Esophagus (tissue), 2 donors: ENCODE results near the gene ARMC9. TPM values are rescaled to one million over a fixed set of nuclear protein-coding genes. Genes with fewer than 3 reads are reported as not detected.

Experiments used
- H3K27ac ChIP-seq, 2 donors: one replicate each; pipeline ENCODE4 v1.5.1; 2013; ENCODE audit warnings: low read depth in 2 of 2, mild to moderate bottlenecking in 2 of 2, inconsistent platforms in 1 of 2, low read length in 1 of 2, moderate library complexity in 1 of 2
- H3K27me3 ChIP-seq, 2 donors: one replicate each; pipeline ENCODE4 v1.6.1; 2013; ENCODE audit warnings: low read length in 2 of 2, control low read depth in 1 of 2, mild to moderate bottlenecking in 1 of 2; ENCODE audit not compliant: insufficient read depth in 2 of 2, control insufficient read depth in 1 of 2
- H3K36me3 ChIP-seq, 2 donors: one replicate each; pipeline ENCODE4 v1.6.1; 2013; ENCODE audit warnings: low read length in 1 of 2; ENCODE audit not compliant: control insufficient read depth in 2 of 2, insufficient read depth in 2 of 2
- H3K4me1 ChIP-seq, 2 donors: one replicate each; pipeline ENCODE4 v1.6.1; 2013; ENCODE audit warnings: low read length in 1 of 2; ENCODE audit not compliant: control insufficient read depth in 2 of 2, insufficient read depth in 2 of 2
- H3K4me3 ChIP-seq, 2 donors: one replicate each; pipeline ENCODE4 v1.5.1; 2013; ENCODE audit warnings: low read length in 2 of 2, mild to moderate bottlenecking in 2 of 2, low read depth in 1 of 2, moderate library complexity in 1 of 2
- H3K9me3 ChIP-seq, 2 donors: one replicate each; pipeline ENCODE4 v1.6.1; 2013; ENCODE audit warnings: mild to moderate bottlenecking in 2 of 2, low read depth in 1 of 2, low read length in 1 of 2, moderate library complexity in 1 of 2; ENCODE audit not compliant: control insufficient read depth in 2 of 2, insufficient read depth in 1 of 2
- WGBS, 2 donors: extraction: QIAGEN DNeasy Blood & Tissue Kit; methylation state at CpG; one replicate each; pipeline ENCODE4 v1.1.7; 2013; 5-methylcytosine and 5-hydroxymethylcytosine counted together
- polyA plus RNA-seq, 2 donors: library from polyadenylated mRNA; stranded (reverse); fragments of 200-250 nt; gene quantifications; one replicate each; pipeline ENCODE4 v1.2.3, GENCODE V29; 2013
- donor health status: healthy with polysubstance abuse.
- donor health status: Bipolar disorder and iron deficiency.

Gene ARMC9
- 1 to 10 TPM; 2.9 to 3.6 TPM for polyA plus RNA-seq

DNA sequence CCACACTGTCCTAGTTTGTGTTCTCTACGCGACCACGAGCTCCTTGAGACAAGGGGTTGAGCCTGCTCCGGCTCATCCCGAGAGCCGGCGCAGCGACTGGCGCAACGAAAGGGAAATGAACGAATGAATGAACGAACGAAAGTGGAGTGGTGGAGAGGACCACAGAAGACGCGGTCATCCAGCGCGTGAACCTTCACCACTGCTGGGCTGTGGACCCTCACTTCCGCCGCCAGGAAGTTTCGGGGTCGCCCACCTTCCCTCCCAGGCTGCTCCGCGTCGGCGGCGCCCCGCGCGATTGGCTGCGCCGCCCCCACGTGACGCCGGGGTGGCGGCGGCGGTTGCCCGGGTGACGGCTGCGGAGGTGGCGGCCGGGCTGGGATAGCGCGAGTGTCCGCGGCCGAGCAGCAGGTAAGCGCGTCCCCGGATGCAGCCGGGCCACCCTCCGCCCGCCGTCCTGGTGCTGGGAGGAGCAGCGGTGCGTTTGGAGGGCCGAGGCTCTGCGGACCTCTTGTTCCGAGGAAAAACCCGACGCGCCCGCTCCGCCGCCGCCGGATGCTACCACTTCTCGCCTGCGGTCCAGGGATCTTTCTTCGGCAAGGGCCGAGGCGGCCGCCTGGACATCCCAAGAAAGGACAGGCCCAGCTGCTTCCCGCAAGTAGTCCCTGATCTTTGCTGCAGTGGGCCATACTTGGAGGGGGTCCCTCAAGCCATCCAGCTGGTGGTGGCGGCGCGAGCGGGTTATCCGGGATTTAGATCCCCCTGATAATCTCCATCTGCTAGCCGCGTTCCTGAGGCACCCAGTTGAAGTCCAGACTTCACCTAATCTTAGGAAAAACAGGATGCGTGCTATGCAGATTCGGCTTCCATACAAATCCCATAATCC, at the start of gene ARMC9:
Gene ARMC9 (plus strand): TSS at position 341 of the 883 bp plus-strand sequence. CDS start 7,608 bp downstream, outside the sequence.
- H3K4me3 ChIP-seq, result peak within 1 kb of the TSS; percentile 83 to 98
- H3K27ac ChIP-seq, result peak within 1 kb of the TSS; percentile 44 to 76
- WGBS, 2 donors, result 1% methylated on average over 75 to 83 of the region's 83 CpGs
- no peaks in the 10 kb centered on the region for H3K27me3 ChIP-seq
- no peaks in the 10 kb centered on the region for H3K9me3 ChIP-seq
- H3K36me3 ChIP-seq, result no peaks in the 10 kb centered on the region
- peaks cover 3 to 6% of the 10 kb centered on the region in 2 donors for H3K4me1 ChIP-seq

GRCh38 chr2:231152800-231153557, 45.5 kb upstream of the ARMC9 start:
- Histone ChIP-seq H3K4me1 (no peaks in the 10 kb centered on the region), H3K27me3 (no peaks in the 10 kb centered on the region), H3K27ac (no peak overlapping the region), H3K36me3 (peaks cover 0 to 4% of the 10 kb centered on the region in 2 donors), H3K4me3 (no peak overlapping the region), H3K9me3 (no peaks in the 10 kb centered on the region)
- 91 to 96% methylated on average over 8 of the region's 8 CpGs for WGBS, 2 donors

DNA sequence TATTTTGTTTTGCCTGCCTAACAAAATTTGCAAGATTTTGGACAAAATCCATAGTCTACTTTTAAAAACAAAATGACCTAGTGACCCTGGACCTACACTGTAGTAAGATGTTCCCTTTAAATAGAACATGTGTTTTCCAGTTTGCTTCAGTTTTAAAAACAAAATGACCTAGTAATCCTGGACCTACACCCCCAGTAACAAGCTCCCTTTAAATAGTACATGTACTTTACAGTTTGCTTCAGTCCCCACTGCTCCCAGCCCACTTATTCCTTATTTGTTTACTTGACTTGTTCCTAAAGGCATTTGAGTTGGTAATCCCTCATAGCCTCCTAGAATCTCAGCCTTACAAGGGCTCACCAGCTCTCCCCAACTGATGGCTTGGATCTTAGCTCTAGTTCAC, 39.1 kb upstream of the ARMC9 start:
- Histone ChIP-seq H3K36me3 (peaks cover 0 to 3% of the 10 kb centered on the region in 2 donors), H3K4me3 (no peak overlapping the region), H3K27ac (no peak overlapping the region), H3K4me1 (no peaks in the 10 kb centered on the region), H3K27me3 (no peaks in the 10 kb centered on the region), H3K9me3 (no peaks in the 10 kb centered on the region)

- 96% methylated on average over 5 of the region's 5 CpGs for WGBS, 2 donors
- H3K27me3 ChIP-seq, result no peaks in the 10 kb centered on the region
- no peak overlapping the region for H3K27ac ChIP-seq
- H3K9me3 ChIP-seq, result no peaks in the 10 kb centered on the region
- no peaks in the 10 kb centered on the region for H3K36me3 ChIP-seq
- H3K4me3 ChIP-seq, result no peak overlapping the region
- H3K4me1 ChIP-seq, result no peaks in the 10 kb centered on the region
Measured at GRCh38 chr2:231160701-231161100, 37.7 kb upstream of the ARMC9 start.

DNA sequence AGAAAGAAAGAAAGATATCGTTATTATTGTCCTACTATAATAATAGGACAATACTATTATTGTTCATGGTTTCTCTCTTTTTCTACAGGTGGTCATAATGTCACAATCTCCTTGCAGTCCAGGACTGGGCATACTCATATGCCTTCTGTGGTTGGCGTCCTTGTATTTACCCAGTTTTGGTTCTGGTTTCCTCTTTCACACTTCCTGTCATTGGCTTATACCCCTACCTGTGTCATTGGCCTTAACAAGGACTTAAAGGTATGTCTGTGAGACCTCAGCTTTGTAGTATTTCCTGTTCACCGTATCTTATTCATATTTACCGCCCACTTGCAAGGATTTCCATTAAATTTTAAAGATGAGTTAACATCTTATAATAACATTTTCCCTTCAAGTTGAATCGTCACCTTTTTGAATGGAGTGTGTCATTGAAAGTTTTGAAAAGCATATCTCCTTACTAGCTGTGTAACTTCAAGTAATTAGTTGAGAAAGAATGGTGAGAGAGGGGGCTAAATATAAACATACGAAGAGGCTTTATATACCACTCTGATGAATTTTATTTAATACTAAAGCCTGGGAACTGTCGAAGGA, 37.1 kb upstream of the ARMC9 start:
- Histone ChIP-seq H3K27me3 (no peaks in the 10 kb centered on the region), H3K4me1 (no peaks in the 10 kb centered on the region), H3K27ac (peak overlapping the region in 1 of 2 donors; percentile 16), H3K4me3 (no peak overlapping the region), H3K9me3 (no peaks in the 10 kb centered on the region), H3K36me3 (no peaks in the 10 kb centered on the region)
- WGBS, 2 donors, result 75 to 77% methylated on average over 7 of the region's 7 CpGs

DNA sequence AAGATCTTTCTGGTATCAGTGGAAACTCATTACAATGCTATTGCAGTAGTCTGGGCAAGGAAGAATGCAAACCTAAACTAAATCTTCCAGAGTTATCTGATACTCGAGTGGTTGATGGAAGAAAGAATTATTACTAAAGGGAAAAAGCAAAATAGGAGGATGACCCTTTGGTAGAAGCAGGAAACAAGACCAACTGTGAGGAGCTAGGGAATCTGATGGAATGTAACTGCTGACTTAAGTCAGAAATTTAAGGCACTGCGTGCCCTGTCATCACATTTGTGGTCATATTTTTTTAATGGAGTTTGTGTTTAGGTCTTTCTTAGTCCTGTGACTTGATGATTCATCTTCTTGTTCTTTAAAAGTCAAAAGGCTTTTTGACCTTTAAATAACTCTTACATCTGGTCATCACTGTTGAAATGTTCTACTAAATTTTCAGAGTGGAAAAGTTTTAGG, 36.5 kb upstream of the ARMC9 start:
- Histone ChIP-seq H3K36me3 (no peaks in the 10 kb centered on the region), H3K4me3 (no peak overlapping the region), H3K27ac (peak overlapping the region in 1 of 2 donors; percentile 16), H3K4me1 (no peaks in the 10 kb centered on the region), H3K27me3 (no peaks in the 10 kb centered on the region), H3K9me3 (no peaks in the 10 kb centered on the region)
- WGBS, 2 donors, result 60% methylated on average over 2 of the region's 2 CpGs

DNA sequence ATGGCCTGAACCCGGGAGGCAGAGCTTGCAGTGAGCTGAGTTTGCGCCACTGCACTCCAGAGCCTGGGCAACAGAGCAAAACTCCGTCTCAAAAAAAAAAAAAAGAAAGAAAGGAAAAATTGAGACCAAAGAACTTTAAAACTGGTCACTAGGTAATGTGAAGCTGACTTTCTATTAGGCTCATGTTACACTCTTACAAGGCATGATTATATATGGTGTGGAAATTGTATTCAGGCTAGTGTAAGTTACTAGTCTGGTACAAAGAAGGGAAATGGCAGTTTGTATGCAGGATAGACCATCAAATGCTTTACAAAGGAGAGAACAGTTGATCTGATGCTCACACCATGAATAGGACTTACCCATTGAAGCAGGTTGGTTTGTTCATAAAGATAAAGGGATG, 35.4 kb upstream of the ARMC9 start:
- no peaks in the 10 kb centered on the region for H3K4me1 ChIP-seq
- 93 to 96% methylated on average over 3 of the region's 3 CpGs for WGBS, 2 donors
- H3K9me3 ChIP-seq, result no peaks in the 10 kb centered on the region
- H3K27ac ChIP-seq, result no peak overlapping the region
- no peaks in the 10 kb centered on the region for H3K27me3 ChIP-seq
- H3K36me3 ChIP-seq, result peaks cover 0 to 2% of the 10 kb centered on the region in 2 donors
- H3K4me3 ChIP-seq, result no peak overlapping the region

DNA sequence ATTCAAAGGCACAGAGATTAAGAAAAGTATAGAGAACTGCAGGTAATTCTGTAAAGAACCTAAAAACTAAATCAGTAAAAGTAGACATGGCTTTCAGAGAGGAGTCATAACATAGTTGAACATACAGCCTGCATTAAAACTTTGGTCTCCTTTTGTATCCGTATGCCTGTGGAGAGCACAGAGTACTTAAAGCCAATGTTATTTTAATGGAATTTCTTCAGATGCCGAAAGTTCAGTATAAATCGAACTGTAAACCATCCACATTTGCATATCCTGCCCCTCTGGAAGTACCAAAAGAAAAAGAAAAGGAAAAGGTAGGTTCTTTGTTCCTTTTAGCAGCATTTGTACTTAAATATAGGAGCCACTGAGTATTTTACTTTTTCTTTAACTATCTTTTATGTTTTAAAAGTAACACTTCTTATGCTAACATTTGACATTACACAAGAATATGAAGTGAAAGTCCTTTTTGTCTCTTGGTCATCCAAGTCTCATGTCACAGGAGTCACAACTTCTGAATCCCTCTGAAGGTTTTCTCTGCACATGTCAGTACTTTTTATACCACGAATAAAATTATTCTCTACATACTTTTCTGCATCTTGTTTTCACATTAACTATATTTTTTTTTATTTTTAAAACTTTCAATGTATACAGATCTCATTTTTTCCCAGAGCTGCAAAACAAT, 34.9 kb upstream of the ARMC9 start:
- Histone ChIP-seq H3K36me3 (peaks cover 0 to 2% of the 10 kb centered on the region in 2 donors), H3K4me1 (no peaks in the 10 kb centered on the region), H3K4me3 (no peak overlapping the region), H3K9me3 (no peaks in the 10 kb centered on the region), H3K27ac (no peak overlapping the region), H3K27me3 (no peaks in the 10 kb centered on the region)
- WGBS, 2 donors, result 91% methylated on average over 4 of the region's 4 CpGs
